IPS-18a (cell line): ENCODE results near the gene GDF9.

Experiments used
- H3K27ac ChIP-seq: one replicate; pipeline ENCODE4 v1.5.1; 2013; ENCODE audit warnings: low read length
- H3K27me3 ChIP-seq: one replicate; pipeline ENCODE4 v1.6.1; 2013; ENCODE audit warnings: mild to moderate bottlenecking, low read length; ENCODE audit not compliant: control insufficient read depth, insufficient read depth
- H3K36me3 ChIP-seq: one replicate; pipeline ENCODE4 v1.6.1; 2013; ENCODE audit warnings: low read depth, low read length; ENCODE audit not compliant: control insufficient read depth
- H3K4me1 ChIP-seq: one replicate; pipeline ENCODE4 v1.6.1; 2013; ENCODE audit warnings: low read depth, low read length; ENCODE audit not compliant: control insufficient read depth
- H3K4me3 ChIP-seq: one replicate; pipeline ENCODE4 v1.5.1; 2013; ENCODE audit warnings: low read length
- H3K9ac ChIP-seq: one replicate; pipeline ENCODE4 v1.6.1; 2013; ENCODE audit warnings: mild to moderate bottlenecking, low read length, moderate library complexity
- H3K9me3 ChIP-seq: one replicate; pipeline ENCODE4 v1.6.1; 2013; ENCODE audit warnings: low read depth, low read length; ENCODE audit not compliant: control insufficient read depth

GDF9 gene

GRCh38 chr5:132887283-132887682 lies 21.0 kb upstream of the GDF9 start:
- Histone ChIP-seq H3K27ac (no peak overlapping the region), H3K9ac (no peak overlapping the region), H3K27me3 (no peaks in the 10 kb centered on the region), H3K9me3 (no peaks in the 10 kb centered on the region), H3K36me3 (peaks cover 68% of the 10 kb centered on the region), H3K4me3 (no peak overlapping the region), H3K4me1 (no peaks in the 10 kb centered on the region)

- peaks cover 66% of the 10 kb centered on the region for H3K36me3 ChIP-seq
- H3K9ac ChIP-seq: no peak overlapping the region
- H3K4me1 ChIP-seq: no peaks in the 10 kb centered on the region
Observed at GRCh38 chr5:132886064-132886823, 20.0 kb upstream of the GDF9 start.

GRCh38 chr5:132884548-132884947 lies 18.3 kb upstream of the GDF9 start:
- H3K27ac ChIP-seq: no peak overlapping the region
- no peaks in the 10 kb centered on the region for H3K9me3 ChIP-seq
- H3K4me1 ChIP-seq: no peaks in the 10 kb centered on the region
- H3K9ac ChIP-seq: no peak overlapping the region
- H3K27me3 ChIP-seq: no peaks in the 10 kb centered on the region
- H3K36me3 ChIP-seq: peaks cover 69% of the 10 kb centered on the region
- H3K4me3 ChIP-seq: no peak overlapping the region

More at GRCh38 chr5:132886064-132886823, 20.0 kb upstream of the GDF9 start:
- H3K9me3 ChIP-seq: no peaks in the 10 kb centered on the region
- H3K27ac ChIP-seq: no peak overlapping the region
- no peak overlapping the region for H3K4me3 ChIP-seq
- no peaks in the 10 kb centered on the region for H3K27me3 ChIP-seq

- no peak overlapping the region for H3K9ac ChIP-seq
- no peak overlapping the region for H3K27ac ChIP-seq
- H3K36me3 ChIP-seq: peaks cover 70% of the 10 kb centered on the region
- H3K4me1 ChIP-seq: no peaks in the 10 kb centered on the region
- no peak overlapping the region for H3K4me3 ChIP-seq
- no peaks in the 10 kb centered on the region for H3K27me3 ChIP-seq
- H3K9me3 ChIP-seq: no peaks in the 10 kb centered on the region
Observed at GRCh38 chr5:132883261-132883834, 17.1 kb upstream of the GDF9 start.

- Histone ChIP-seq H3K4me1 (no peaks in the 10 kb centered on the region), H3K36me3 (peaks cover 52% of the 10 kb centered on the region), H3K9me3 (no peaks in the 10 kb centered on the region), H3K4me3 (no peak overlapping the region), H3K27ac (no peak overlapping the region), H3K27me3 (no peaks in the 10 kb centered on the region), H3K9ac (no peak overlapping the region)
Observed at GRCh38 chr5:132877938-132878337, 11.7 kb upstream of the GDF9 start.

GRCh38 chr5:132877466-132877865 lies 11.2 kb upstream of the GDF9 start:
- Histone ChIP-seq H3K9me3 (no peaks in the 10 kb centered on the region), H3K4me1 (no peaks in the 10 kb centered on the region), H3K27me3 (no peaks in the 10 kb centered on the region), H3K9ac (no peak overlapping the region), H3K27ac (no peak overlapping the region), H3K36me3 (peaks cover 48% of the 10 kb centered on the region), H3K4me3 (no peak overlapping the region)

GRCh38 chr5:132876020-132876759 lies 9.9 kb upstream of the GDF9 start:
- Histone ChIP-seq H3K9ac (no peak overlapping the region), H3K27ac (no peak overlapping the region), H3K9me3 (no peaks in the 10 kb centered on the region), H3K36me3 (peaks cover 38% of the 10 kb centered on the region), H3K4me3 (no peak overlapping the region), H3K27me3 (no peaks in the 10 kb centered on the region), H3K4me1 (no peaks in the 10 kb centered on the region)

GRCh38 chr5:132873930-132874271 lies 7.6 kb upstream of the GDF9 start:
- Histone ChIP-seq H3K4me1 (no peaks in the 10 kb centered on the region), H3K9me3 (no peaks in the 10 kb centered on the region), H3K27ac (no peak overlapping the region), H3K27me3 (no peaks in the 10 kb centered on the region), H3K9ac (no peak overlapping the region), H3K4me3 (no peak overlapping the region), H3K36me3 (peaks cover 26% of the 10 kb centered on the region)

- Histone ChIP-seq H3K9ac (no peak within 1 kb of the TSS), H3K27ac (no peak within 1 kb of the TSS), H3K27me3 (no peaks in the 10 kb centered on the region), H3K4me1 (no peaks in the 10 kb centered on the region), H3K4me3 (no peak within 1 kb of the TSS), H3K9me3 (no peaks in the 10 kb centered on the region), H3K36me3 (peaks cover 25% of the 10 kb centered on the region)
Observed at GRCh38 chr5:132873119-132873929, 7.1 kb upstream of the GDF9 start, which contains the start of gene LEAP2. Gene LEAP2, plus strand, starts transcription at chr5:132873668. Its CDS starts 27 bp downstream, at chr5:132873695.

- Histone ChIP-seq H3K27me3 (no peaks in the 10 kb centered on the region), H3K9me3 (no peaks in the 10 kb centered on the region), H3K4me3 (no peak overlapping the region), H3K9ac (no peak overlapping the region), H3K36me3 (peaks cover 24% of the 10 kb centered on the region), H3K4me1 (no peaks in the 10 kb centered on the region), H3K27ac (no peak overlapping the region)
Observed at GRCh38 chr5:132872788-132873118, 6.5 kb upstream of the GDF9 start.
